H1 (cell line): ENCODE data around the gene MRPS9. TPM values are rescaled to one million over a fixed set of nuclear protein-coding genes. Genes with fewer than 3 reads are reported as not detected.

Experiments used
- CTCF ChIA-PET: fragments of 300-600 bp; sonication (Branson Sonifier 250); formaldehyde crosslinking; loops from one replicate; lab custom pipeline; 2021; ENCODE audit not compliant: partially characterized antibody; lab: Charles Lee
- POLR2A ChIA-PET: fragments of 300-600 bp; sonication (Branson Sonifier 250); formaldehyde crosslinking; loops from one replicate; lab custom pipeline; 2021; ENCODE audit warnings: inconsistent platforms; ENCODE audit not compliant: partially characterized antibody; lab: Charles Lee
- DNase-seq, 2 experiments: peaks; one replicate each; pipeline versions ENCODE4 v3.0.0 to v3.0.0-alpha.2; 2010 to 2022; ENCODE audit warnings: low spot score in 2 of 2, low read depth in 1 of 2, mixed read lengths in 1 of 2
- FAIRE-seq: peaks from 2 replicates; lab custom pipeline; 2011; peaks lifted over from hg19 to GRCh38; lab: Jason Lieb, UNC
- H2AFZ ChIP-seq: 2 replicates; pipeline ENCODE4 v1.8.1; 2012; ENCODE audit warnings: low read length, inconsistent platforms
- H2AK5ac ChIP-seq: 2 replicates; pipeline ENCODE4 v1.6.1; 2013; ENCODE audit warnings: low read depth, low read length
- H2BK120ac ChIP-seq: replicated peaks from 2 replicates; pipeline ENCODE3; 2013; ENCODE audit warnings: low read depth, low read length, inconsistent platforms
- H2BK12ac ChIP-seq: 2 replicates; pipeline ENCODE4 v1.6.1; 2013; ENCODE audit warnings: low read depth, low read length
- H2BK15ac ChIP-seq: 2 replicates; pipeline ENCODE4 v1.6.1; 2013; ENCODE audit warnings: low read length
- H2BK20ac ChIP-seq: 2 replicates; pipeline ENCODE4 v1.6.1; 2013; ENCODE audit warnings: low read length
- H2BK5ac ChIP-seq: 2 replicates; pipeline ENCODE4 v1.6.1; 2013; ENCODE audit warnings: low read depth, low read length
- H3K14ac ChIP-seq: 2 replicates; pipeline ENCODE4 v1.6.1; 2013; ENCODE audit warnings: inconsistent platforms; ENCODE audit not compliant: insufficient read length
- H3K18ac ChIP-seq: 2 replicates; pipeline ENCODE4 v1.6.1; 2013; ENCODE audit warnings: low read length; ENCODE audit errors: extremely low read depth
- H3K23ac ChIP-seq: 2 replicates; pipeline ENCODE4 v1.6.1; 2013; ENCODE audit warnings: inconsistent platforms; ENCODE audit not compliant: insufficient read length
- H3K23me2 ChIP-seq: 2 replicates; pipeline ENCODE4 v1.6.1; 2013; ENCODE audit warnings: low read depth, low read length
- H3K27ac ChIP-seq: 2 replicates; pipeline ENCODE4 v1.6.1; 2011; ENCODE audit warnings: low read depth, low read length, inconsistent platforms
- H3K27me3 ChIP-seq, 4 experiments: replicated peaks in 1 of 4; 1 replicate in 1 of 4; 2 replicates in 3 of 4; pipeline versions ENCODE4 v1.6.1 to v1.8.1; 2011 to 2013; ENCODE audit warnings: low read length in 3 of 4, mild to moderate bottlenecking in 3 of 4, inconsistent platforms in 2 of 4, mixed read lengths in 2 of 4, moderate library complexity in 1 of 4; ENCODE audit not compliant: control insufficient read depth in 3 of 4, insufficient read depth in 3 of 4; ENCODE audit errors: extremely low read depth in 1 of 4
- H3K36me3 ChIP-seq, 4 experiments: 2 replicates each; pipeline versions ENCODE4 v1.6.1 to v1.8.1; 2011 to 2013; ENCODE audit warnings: mild to moderate bottlenecking in 4 of 4, low read length in 3 of 4, moderate library complexity in 2 of 4, control low read depth in 1 of 4, inconsistent platforms in 1 of 4; ENCODE audit not compliant: insufficient read depth in 4 of 4, control insufficient read depth in 2 of 4
- H3K4ac ChIP-seq: replicated peaks from 2 replicates; pipeline ENCODE3; 2013; ENCODE audit warnings: low read length, low read depth, mixed read lengths, inconsistent platforms; ENCODE audit not compliant: insufficient read length
- H3K4me1 ChIP-seq, 4 experiments: replicated peaks in 1 of 4; 1 replicate in 1 of 4; 2 replicates in 3 of 4; pipeline versions ENCODE4 v1.6.1 to v1.8.1; 2011 to 2013; ENCODE audit warnings: low read length in 3 of 4, inconsistent platforms in 2 of 4, mixed read lengths in 1 of 4; ENCODE audit not compliant: insufficient read depth in 4 of 4, control insufficient read depth in 3 of 4
- H3K4me2 ChIP-seq, 2 experiments: 2 replicates each; pipeline versions ENCODE4 v1.6.1 to v1.8.1; 2011 to 2013; ENCODE audit warnings: low read depth in 2 of 2, low read length in 2 of 2, control low read depth in 1 of 2, inconsistent platforms in 1 of 2, mild to moderate bottlenecking in 1 of 2; ENCODE audit not compliant: insufficient read depth in 1 of 2
- H3K4me3 ChIP-seq, 4 experiments: fragments of 200-600, 300-600 bp in 1 of 4; sonication (generic), shearing (Covaris generic), sonication (Bioruptor Twin) in 1 of 4; 2 replicates each; pipeline versions ENCODE4 v1.5.1 to v1.8.1; 2011 to 2016; ENCODE audit warnings: low read length in 4 of 4, low read depth in 3 of 4, control low read depth in 2 of 4, inconsistent platforms in 2 of 4, mild to moderate bottlenecking in 2 of 4, mixed read lengths in 1 of 4, moderate library complexity in 1 of 4; ENCODE audit not compliant: insufficient read depth in 2 of 4; ENCODE audit errors: extremely low read depth in 1 of 4
- H3K56ac ChIP-seq: replicated peaks from 2 replicates; pipeline ENCODE3; 2013; ENCODE audit warnings: low read depth, mild to moderate bottlenecking, mixed read lengths, low read length, inconsistent platforms; ENCODE audit not compliant: insufficient read length
- H3K79me1 ChIP-seq: 2 replicates; pipeline ENCODE4 v1.6.1; 2013; ENCODE audit warnings: low read depth, low read length, control low read depth
- H3K79me2 ChIP-seq, 2 experiments: 2 replicates each; pipeline versions ENCODE4 v1.6.1 to v1.8.1; 2012 to 2013; ENCODE audit warnings: low read length in 2 of 2, mild to moderate bottlenecking in 2 of 2, inconsistent platforms in 1 of 2; ENCODE audit not compliant: insufficient read depth in 2 of 2, control insufficient read depth in 1 of 2
- H3K9ac ChIP-seq, 4 experiments: replicated peaks in 1 of 4; 1 replicate in 1 of 4; 2 replicates in 3 of 4; pipeline versions ENCODE4 v1.6.1 to v1.8.1; 2011 to 2013; ENCODE audit warnings: low read depth in 3 of 4, low read length in 3 of 4, control low read depth in 2 of 4, mild to moderate bottlenecking in 2 of 4, moderate library complexity in 2 of 4, inconsistent platforms in 1 of 4; ENCODE audit errors: extremely low read depth in 1 of 4
- H3K9me3 ChIP-seq, 2 experiments: 2 replicates each; pipeline versions ENCODE4 v1.6.1 to v1.8.1; 2012 to 2013; ENCODE audit warnings: mild to moderate bottlenecking in 2 of 2, moderate library complexity in 2 of 2, control low read depth in 1 of 2, inconsistent platforms in 1 of 2, low read depth in 1 of 2, low read length in 1 of 2, mixed read lengths in 1 of 2; ENCODE audit not compliant: insufficient read depth in 2 of 2
- H4K20me1 ChIP-seq, 2 experiments: replicated peaks in 1 of 2; 2 replicates each; pipeline versions ENCODE3 to v1.8.1; 2011 to 2013; ENCODE audit warnings: inconsistent platforms in 2 of 2, low read length in 2 of 2, mild to moderate bottlenecking in 1 of 2; ENCODE audit not compliant: insufficient read depth in 2 of 2, control insufficient read depth in 1 of 2
- H4K5ac ChIP-seq: 2 replicates; pipeline ENCODE4 v1.6.1; 2013; ENCODE audit warnings: low read length, low read depth, mixed read lengths, inconsistent platforms; ENCODE audit not compliant: insufficient read length
- H4K8ac ChIP-seq: 2 replicates; pipeline ENCODE4 v1.8.0; 2013; ENCODE audit warnings: mild to moderate bottlenecking, moderate library complexity, low read length, inconsistent platforms; ENCODE audit not compliant: insufficient read depth; ENCODE audit errors: extremely low read depth
- H4K91ac ChIP-seq: replicated peaks from 2 replicates; pipeline ENCODE3; 2013; ENCODE audit warnings: low read length, mixed read lengths, inconsistent platforms; ENCODE audit not compliant: insufficient read length
- CBX8 ChIP-seq: fragments of 300-800, 300-1000 bp; sonication (generic); IDR thresholded peaks from 2 replicates; pipeline ENCODE4 v1.7.1; 2016; ENCODE audit warnings: low read depth, low read length, borderline replicate concordance
- EGR1 ChIP-seq: IDR thresholded peaks from 2 replicates; pipeline ENCODE4 v1.6.1; 2011; ENCODE audit warnings: low read depth, low read length, borderline replicate concordance
- GTF2F1 ChIP-seq: IDR thresholded peaks from 2 replicates; pipeline ENCODE4 v1.6.1; 2012; ENCODE audit warnings: low read depth, low read length, improper control_type of control experiment, borderline replicate concordance
- JUND ChIP-seq: IDR thresholded peaks from 2 replicates; pipeline ENCODE4 v1.6.1; 2011; ENCODE audit warnings: mild to moderate bottlenecking, improper control_type of control experiment, low read length
- POU5F1 ChIP-seq: IDR thresholded peaks from 2 replicates; pipeline ENCODE4 v1.6.1; 2011; ENCODE audit warnings: low read depth, mild to moderate bottlenecking, low read length, moderate library complexity
- RAD21 ChIP-seq, 2 experiments: IDR thresholded peaks in 1 of 2; conservative IDR thresholded peaks in 1 of 2; 2 replicates each; pipeline ENCODE4 v1.6.1; 2011; ENCODE audit warnings: low read depth in 2 of 2, low read length in 2 of 2, improper control_type of control experiment in 1 of 2, inconsistent platforms in 1 of 2, mild to moderate bottlenecking in 1 of 2, moderate library complexity in 1 of 2
- SIX5 ChIP-seq: IDR thresholded peaks from 2 replicates; pipeline ENCODE4 v1.6.1; 2011; ENCODE audit warnings: mild to moderate bottlenecking, low read depth, low read length
- TAF7 ChIP-seq: optimal IDR thresholded peaks from 2 replicates; pipeline ENCODE3; 2011; ENCODE audit warnings: low read depth, mild to moderate bottlenecking, inconsistent platforms, low read length, moderate library complexity, borderline replicate concordance
- YY1 ChIP-seq: IDR thresholded peaks from 2 replicates; pipeline ENCODE4 v1.6.1; 2011; ENCODE audit warnings: low read depth, mild to moderate bottlenecking, low read length
- WGBS, 2 experiments: shearing (Covaris generic) in 1 of 2; methylation state at CpG; one replicate each; pipeline versions ENCODE4 v1.1.6 to v1.1.7; 2013 to 2015; ENCODE audit warnings: low lambda C conversion rate in 2 of 2, mixed read lengths in 2 of 2, inconsistent platforms in 1 of 2, low coverage in 1 of 2, missing lambda C conversion rate in 1 of 2; ENCODE audit not compliant: insufficient replicate concordance in 2 of 2, insufficient coverage in 1 of 2, insufficient read length in 1 of 2; ENCODE audit errors: extremely low coverage in 1 of 2, missing lambda C conversion rate in 1 of 2; 5-methylcytosine and 5-hydroxymethylcytosine counted together
- polyA plus RNA-seq, 7 experiments: library from polyadenylated mRNA; depleted of rRNA in 3 of 7; stranded (reverse) in 5 of 7; unstranded in 2 of 7; fragments of >200 nt in 5 of 7; fragments of 200-250 nt in 2 of 7; gene quantifications; 1 replicate in 5 of 7; 2 replicates in 1 of 7; 4 replicates in 1 of 7; pipeline versions ENCODE4 v1.2.1 to v1.2.3, GENCODE V29; 2011 to 2013; ENCODE audit warnings: missing spikeins in 2 of 7, mixed read lengths in 2 of 7
- total RNA-seq: library from RNA; stranded (reverse); fragmentation: NEBNext Ultra II Directional; extraction: Animal tissue kit (Norgen Biotek cat#: 25700); gene quantifications from 2 replicates; pipeline ENCODE4 v1.2.1, GENCODE V29; 2021
- TF ChIP-seq, protein P1 (sequence below), 3 experiments: IDR thresholded peaks; 1 replicate in 2 of 3; 2 replicates in 1 of 3; pipeline versions ENCODE4 v1.5.1 to v1.6.1; 2011; ENCODE audit warnings: low read length in 3 of 3, mild to moderate bottlenecking in 3 of 3, inconsistent platforms in 2 of 3, low read depth in 1 of 3, moderate library complexity in 1 of 3; ENCODE audit not compliant: insufficient read depth in 1 of 3; ENCODE audit errors: control extremely low read depth in 1 of 3

MRPS9 gene
- total and polyA plus RNA-seq, 2 of the 8 experiments (the other 6 are each of a cell fraction or from before 2014, with no cell fraction given) = 36.2 to 71.0 TPM

DNA sequence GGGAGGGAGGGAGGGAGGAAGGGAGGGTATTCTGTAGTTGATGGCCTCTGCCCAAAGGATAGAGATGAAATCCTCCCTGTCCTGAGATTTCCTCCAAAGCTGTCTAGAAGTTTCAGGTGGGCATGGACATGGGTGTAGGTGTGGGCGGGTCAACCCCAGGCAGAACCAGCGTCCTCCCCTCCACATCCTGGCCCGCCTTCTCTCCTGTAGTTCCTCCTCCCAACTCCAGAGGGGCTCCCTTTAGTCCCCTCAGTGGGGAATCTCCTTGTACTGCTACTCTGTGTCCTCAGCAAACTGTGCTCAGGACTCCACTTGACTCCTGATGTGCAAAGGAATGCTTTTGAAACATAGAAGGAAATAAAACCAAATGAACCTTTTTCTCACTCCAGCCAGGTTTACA is 88.1 kb downstream of the MRPS9 start:
- CTCF ChIA-PET = interaction anchor here (1.0 to 4.1 kb wide), 17 partner anchors 8 to 176 kb away, joined by 3 to 46 read pairs (median 5); partner anchors contain the start of gene GPR45
- no peak for FAIRE-seq

More for the DNA sequence above, 88.1 kb downstream of the MRPS9 start:
- no peak for DNase-seq
- Histone ChIP-seq H3K9ac (no peak overlapping the region), H4K5ac (no peak overlapping the region), H3K9me3 (peaks cover 0 to 2% of the 10 kb centered on the region in 2 experiments; a peak in 1 of 4 replicates), H2AFZ (no peak overlapping the region), H3K4me2 (peak overlapping the region in 1 of 2 experiments; percentile 46; a peak in 1 of 4 replicates), H3K4me3 (peak overlapping the region in 1 of 4 experiments; percentile 26; a peak in 1 of 8 replicates), H4K91ac (no peak overlapping the region), H3K27me3 (no peaks in the 10 kb centered on the region), H4K20me1 (no peaks in the 10 kb centered on the region), H3K79me1 (no peaks in the 10 kb centered on the region; the same call in 1 of the 2 replicates)
- WGBS, 2 experiments = 50% methylated on average over 3 of the region's 3 CpGs; no CpG with 5 or more reads in 1 of the 2 experiments
- TF ChIP-seq, protein P1, sequence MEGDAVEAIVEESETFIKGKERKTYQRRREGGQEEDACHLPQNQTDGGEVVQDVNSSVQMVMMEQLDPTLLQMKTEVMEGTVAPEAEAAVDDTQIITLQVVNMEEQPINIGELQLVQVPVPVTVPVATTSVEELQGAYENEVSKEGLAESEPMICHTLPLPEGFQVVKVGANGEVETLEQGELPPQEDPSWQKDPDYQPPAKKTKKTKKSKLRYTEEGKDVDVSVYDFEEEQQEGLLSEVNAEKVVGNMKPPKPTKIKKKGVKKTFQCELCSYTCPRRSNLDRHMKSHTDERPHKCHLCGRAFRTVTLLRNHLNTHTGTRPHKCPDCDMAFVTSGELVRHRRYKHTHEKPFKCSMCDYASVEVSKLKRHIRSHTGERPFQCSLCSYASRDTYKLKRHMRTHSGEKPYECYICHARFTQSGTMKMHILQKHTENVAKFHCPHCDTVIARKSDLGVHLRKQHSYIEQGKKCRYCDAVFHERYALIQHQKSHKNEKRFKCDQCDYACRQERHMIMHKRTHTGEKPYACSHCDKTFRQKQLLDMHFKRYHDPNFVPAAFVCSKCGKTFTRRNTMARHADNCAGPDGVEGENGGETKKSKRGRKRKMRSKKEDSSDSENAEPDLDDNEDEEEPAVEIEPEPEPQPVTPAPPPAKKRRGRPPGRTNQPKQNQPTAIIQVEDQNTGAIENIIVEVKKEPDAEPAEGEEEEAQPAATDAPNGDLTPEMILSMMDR (IDR thresholded peaks at IDR 0.05; ENCODE audit: control extremely low read depth in 1 of 3, insufficient read depth in 1 of 3, low read depth in 1 of 3, low read length in 3 of 3) = peak; percentile 18 to 41 (median 30); a peak in 3 of 4 replicates
- TF ChIP-seq JUND (no peak), CBX8 (no peak), TAF7 (no peak), POU5F1 (no peak), RAD21 (IDR thresholded peaks at IDR 0.05 in 1 of 2, conservative IDR thresholded peaks at IDR 0.05 in 1 of 2; ENCODE audit: low read depth in 2 of 2, low read length in 2 of 2) (peak; percentile 21 to 34; a peak in 1 of 4 replicates), YY1 (no peak), GTF2F1 (no peak), SIX5 (no peak), EGR1 (no peak)
- TF ChIP-seq, all 59 proteins: peak for 2
- Histone ChIP-seq H3K14ac (no peak overlapping the region), H3K36me3 (no peaks in the 10 kb centered on the region), H4K8ac (no peak overlapping the region), H3K27ac (no peak overlapping the region), H3K23me2 (no peaks in the 10 kb centered on the region; the same call in 1 of the 2 replicates), H3K79me2 (no peaks in the 10 kb centered on the region), H2BK15ac (0 out of 2 replicates have a peak overlapping the region, but pooled peaks have one; percentile 12), H2BK12ac (no peak overlapping the region), H2BK5ac (no peak overlapping the region), H3K4ac (no peak overlapping the region), H3K56ac (no peak overlapping the region), H3K23ac (no peak overlapping the region), H3K4me1 (peaks cover 0 to 6% (median 2%) of the 10 kb centered on the region in 4 experiments; a peak in 2 of 7 replicates), H3K18ac (no peak overlapping the region), H2BK20ac (no peak overlapping the region), H2AK5ac (no peak overlapping the region), H2BK120ac (no peak overlapping the region)
- POLR2A ChIA-PET = interaction anchor here (1.0 kb wide), 1 partner anchor 16 kb away, joined by 3 read pairs; no protein-coding TSS in a partner anchor
